Measurements from ENCODE around the gene FAN1.

GRCh38 chr15:30939161-30939560, 35.4 kb downstream of the FAN1 start:
- TF ChIP-seq POLR2A (IDR thresholded peaks at IDR 0.05) (no peak), CTCF (IDR thresholded peaks at IDR 0.05) (no peak)
